Immature natural killer cell (primary cell): ENCODE measurements around the gene RYR3. TPM values are rescaled to one million over a fixed set of nuclear protein-coding genes. Genes with fewer than 3 reads are reported as not detected.

Experiments
- DNase-seq, 3 donors: peaks; one replicate each; pipeline ENCODE4 v3.0.0; 2022; ENCODE audit warnings: mixed read lengths in 1 of 3
- H3K27ac Mint-ChIP-seq, 6 donors: one replicate each; pipeline ENCODE4 v1.8.0; 2020; ENCODE audit warnings: mixed read lengths in 6 of 6, mild to moderate bottlenecking in 5 of 6, inconsistent platforms in 4 of 6, moderate library complexity in 3 of 6
- H3K27me3 Mint-ChIP-seq, 3 donors: one replicate each; pipeline ENCODE4 v1.8.0; 2020 to 2021; ENCODE audit warnings: low read depth in 3 of 3, mild to moderate bottlenecking in 3 of 3, mixed read lengths in 3 of 3, moderate library complexity in 3 of 3, inconsistent platforms in 1 of 3
- H3K36me3 Mint-ChIP-seq, 3 donors: one replicate each; pipeline ENCODE4 v1.8.0; 2020; ENCODE audit warnings: mixed read lengths in 3 of 3, inconsistent platforms in 2 of 3, mild to moderate bottlenecking in 2 of 3
- H3K4me1 Mint-ChIP-seq, 2 donors: one replicate each; pipeline ENCODE4 v1.8.0; 2020; ENCODE audit warnings: inconsistent platforms in 2 of 2, mild to moderate bottlenecking in 2 of 2, mixed read lengths in 2 of 2, moderate library complexity in 1 of 2
- H3K4me3 Mint-ChIP-seq, 5 donors: one replicate each; pipeline ENCODE4 v1.8.0; 2020; ENCODE audit warnings: mild to moderate bottlenecking in 5 of 5, mixed read lengths in 5 of 5, inconsistent platforms in 3 of 5, moderate library complexity in 3 of 5
- H3K9me3 Mint-ChIP-seq, 6 donors: one replicate each; pipeline ENCODE4 v1.8.0; 2020; ENCODE audit warnings: mild to moderate bottlenecking in 6 of 6, mixed read lengths in 6 of 6, inconsistent platforms in 4 of 6, moderate library complexity in 3 of 6
- polyA plus RNA-seq, 3 donors: library from polyadenylated mRNA; unstranded; fragments of 300-500 nt; fragmentation: Illumina TruSeq; gene quantifications; one replicate each; pipeline ENCODE4 v1.2.3, GENCODE V29; 2021

Gene RYR3
- polyA plus RNA-seq, 3 donors from 2014 or later: 0.11 to 0.14 TPM; not detected in 1

GRCh38 chr15:33377204-33377603 is 66.4 kb downstream of the RYR3 start:
- peaks cover 2 to 4% (median 2%) of the 10 kb centered on the region in 3 donors for H3K27me3 Mint-ChIP-seq
- DNase-seq: no peak
- H3K36me3 Mint-ChIP-seq: no peaks in the 10 kb centered on the region
- H3K27ac Mint-ChIP-seq: no peak overlapping the region
- no peak overlapping the region for H3K4me3 Mint-ChIP-seq
- no peaks in the 10 kb centered on the region for H3K4me1 Mint-ChIP-seq
- H3K9me3 Mint-ChIP-seq: peaks cover 0 to 5% (median 0%) of the 10 kb centered on the region in 6 donors

DNA sequence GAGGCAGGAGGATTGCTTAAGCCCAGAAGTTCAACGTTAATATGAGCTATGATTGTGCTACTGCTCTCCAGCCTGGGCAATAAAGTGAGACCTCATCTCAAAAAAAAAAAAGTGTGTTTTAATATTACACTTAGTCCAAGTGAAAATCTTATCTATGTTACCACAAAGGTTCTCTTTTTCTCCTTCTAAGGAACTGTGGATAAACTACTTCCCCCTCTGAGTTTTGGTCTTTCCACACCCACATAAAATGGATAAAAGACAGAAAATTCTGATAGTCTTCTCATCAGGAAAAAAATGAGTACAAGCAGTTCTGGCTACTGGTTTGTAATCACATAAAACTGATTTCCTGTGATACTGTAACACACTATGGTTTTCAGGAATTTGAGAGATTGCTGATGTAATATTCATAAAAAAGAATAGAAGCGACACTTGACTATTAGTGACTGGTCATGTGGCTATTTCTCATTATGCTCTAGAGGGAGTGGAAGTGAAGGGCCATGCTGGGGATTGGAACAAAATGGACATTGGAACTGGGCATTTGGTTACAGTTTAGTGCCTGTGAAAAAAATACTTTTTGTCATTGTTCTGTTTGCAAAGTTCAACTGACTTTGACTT is 68.2 kb downstream of the RYR3 start:
- H3K9me3 Mint-ChIP-seq: peaks cover 0 to 5% (median 0%) of the 10 kb centered on the region in 6 donors
- H3K4me1 Mint-ChIP-seq: no peaks in the 10 kb centered on the region
- DNase-seq: no peak
- H3K4me3 Mint-ChIP-seq: no peak overlapping the region
- no peaks in the 10 kb centered on the region for H3K36me3 Mint-ChIP-seq
- H3K27ac Mint-ChIP-seq: no peak overlapping the region
- peaks cover 0 to 4% (median 4%) of the 10 kb centered on the region in 3 donors for H3K27me3 Mint-ChIP-seq

- H3K4me3 Mint-ChIP-seq: no peak overlapping the region
- peaks cover 0 to 4% (median 2%) of the 10 kb centered on the region in 3 donors for H3K27me3 Mint-ChIP-seq
- peaks cover 0 to 5% (median 0%) of the 10 kb centered on the region in 6 donors for H3K9me3 Mint-ChIP-seq
- no peak for DNase-seq
- H3K36me3 Mint-ChIP-seq: no peaks in the 10 kb centered on the region
- H3K27ac Mint-ChIP-seq: no peak overlapping the region
- H3K4me1 Mint-ChIP-seq: no peaks in the 10 kb centered on the region
Observed at GRCh38 chr15:33380406-33380805, 69.6 kb downstream of the RYR3 start.

GRCh38 chr15:33382491-33382890 is 71.7 kb downstream of the RYR3 start:
- no peaks in the 10 kb centered on the region for H3K4me1 Mint-ChIP-seq
- H3K9me3 Mint-ChIP-seq: peaks cover 0 to 5% (median 0%) of the 10 kb centered on the region in 6 donors
- no peak overlapping the region for H3K27ac Mint-ChIP-seq
- peaks cover 0 to 4% (median 0%) of the 10 kb centered on the region in 3 donors for H3K27me3 Mint-ChIP-seq
- DNase-seq: no peak
- H3K4me3 Mint-ChIP-seq: no peak overlapping the region
- H3K36me3 Mint-ChIP-seq: no peaks in the 10 kb centered on the region

GRCh38 chr15:33384307-33384706 is 73.5 kb downstream of the RYR3 start:
- Mint-ChIP-seq H3K4me3 (no peak overlapping the region), H3K9me3 (peaks cover 0 to 5% (median 0%) of the 10 kb centered on the region in 6 donors)

GRCh38 chr15:33392453-33392852 is 81.7 kb downstream of the RYR3 start:
- Mint-ChIP-seq H3K9me3 (peaks cover 0 to 1% (median 0%) of the 10 kb centered on the region in 6 donors), H3K4me1 (peaks cover 4 to 10% of the 10 kb centered on the region in 2 donors), H3K36me3 (no peaks in the 10 kb centered on the region), H3K27me3 (peaks cover 0 to 5% (median 4%) of the 10 kb centered on the region in 3 donors), H3K27ac (no peak overlapping the region), H3K4me3 (no peak overlapping the region)
- no peak for DNase-seq

More at GRCh38 chr15:33384307-33384706, 73.5 kb downstream of the RYR3 start:
- Mint-ChIP-seq H3K27me3 (peaks cover 0 to 6% (median 0%) of the 10 kb centered on the region in 3 donors), H3K4me1 (no peaks in the 10 kb centered on the region), H3K36me3 (no peaks in the 10 kb centered on the region), H3K27ac (no peak overlapping the region)
- DNase-seq: no peak

GRCh38 chr15:33393546-33393945 is 82.8 kb downstream of the RYR3 start:
- Mint-ChIP-seq H3K27me3 (peaks cover 0 to 5% (median 4%) of the 10 kb centered on the region in 3 donors), H3K36me3 (no peaks in the 10 kb centered on the region), H3K9me3 (peaks cover 0 to 1% (median 0%) of the 10 kb centered on the region in 6 donors), H3K4me3 (no peak overlapping the region), H3K4me1 (peaks cover 4 to 10% of the 10 kb centered on the region in 2 donors), H3K27ac (no peak overlapping the region)
- no peak for DNase-seq

DNA sequence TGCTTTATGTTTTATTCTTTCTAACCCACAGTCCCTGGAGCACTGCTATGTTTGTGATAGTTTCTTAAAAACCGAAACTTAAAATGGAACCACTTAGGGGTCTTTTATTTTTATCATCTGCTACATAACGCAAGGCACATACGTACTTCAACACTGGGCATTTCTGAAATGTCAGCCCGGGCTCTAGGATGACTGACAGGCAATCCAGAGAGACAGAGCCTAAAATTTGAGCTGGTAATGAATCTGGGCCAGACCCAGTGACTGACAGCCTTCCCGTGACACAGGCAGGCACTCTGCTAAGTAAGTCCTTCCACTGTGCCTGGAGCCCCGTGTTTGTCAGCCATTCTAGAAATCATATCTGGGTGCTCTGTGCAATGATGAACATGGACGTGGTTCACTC is 84.6 kb downstream of the RYR3 start:
- H3K9me3 Mint-ChIP-seq: peaks cover 0 to 1% (median 0%) of the 10 kb centered on the region in 6 donors
- no peaks in the 10 kb centered on the region for H3K36me3 Mint-ChIP-seq
- peaks cover 4 to 10% of the 10 kb centered on the region in 2 donors for H3K4me1 Mint-ChIP-seq
- H3K4me3 Mint-ChIP-seq: no peak overlapping the region
- no peak for DNase-seq
- H3K27me3 Mint-ChIP-seq: peaks cover 0 to 5% (median 3%) of the 10 kb centered on the region in 3 donors
- H3K27ac Mint-ChIP-seq: no peak overlapping the region

- no peak overlapping the region for H3K27ac Mint-ChIP-seq
- peaks cover 0 to 5% (median 1%) of the 10 kb centered on the region in 3 donors for H3K27me3 Mint-ChIP-seq
- H3K4me1 Mint-ChIP-seq: peaks cover 4 to 10% of the 10 kb centered on the region in 2 donors
- H3K4me3 Mint-ChIP-seq: no peak overlapping the region
- H3K9me3 Mint-ChIP-seq: peaks cover 0 to 1% (median 0%) of the 10 kb centered on the region in 6 donors
- H3K36me3 Mint-ChIP-seq: no peaks in the 10 kb centered on the region
- DNase-seq: no peak
Observed at GRCh38 chr15:33395846-33396245, 85.1 kb downstream of the RYR3 start.

DNA sequence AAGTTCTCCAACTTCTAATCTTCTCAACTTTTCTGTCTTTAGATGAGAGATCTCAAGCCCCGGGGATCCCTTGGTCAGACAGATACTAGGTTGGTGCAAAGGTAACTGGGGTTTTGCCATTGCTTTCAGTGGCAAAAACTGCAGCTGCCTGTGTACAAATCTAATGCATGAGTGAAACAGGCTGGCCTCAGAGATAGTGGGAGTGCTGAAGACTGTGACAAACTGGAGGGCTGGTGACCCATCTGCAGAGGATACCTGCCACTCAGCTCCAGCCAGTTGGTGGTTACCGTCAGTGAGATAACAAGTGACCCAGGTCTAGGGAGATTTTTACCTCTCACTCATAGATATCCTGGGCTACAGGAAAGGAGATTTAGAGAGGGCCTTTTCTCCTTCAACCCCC is 85.7 kb downstream of the RYR3 start:
- H3K4me3 Mint-ChIP-seq: no peak overlapping the region
- H3K27me3 Mint-ChIP-seq: peaks cover 0 to 5% (median 1%) of the 10 kb centered on the region in 3 donors
- H3K27ac Mint-ChIP-seq: no peak overlapping the region
- H3K9me3 Mint-ChIP-seq: peaks cover 0 to 1% (median 0%) of the 10 kb centered on the region in 6 donors
- DNase-seq: no peak
- no peaks in the 10 kb centered on the region for H3K36me3 Mint-ChIP-seq
- H3K4me1 Mint-ChIP-seq: peaks cover 4 to 10% of the 10 kb centered on the region in 2 donors

- peaks cover 4 to 10% of the 10 kb centered on the region in 2 donors for H3K4me1 Mint-ChIP-seq
- peaks cover 0 to 5% (median 1%) of the 10 kb centered on the region in 3 donors for H3K27me3 Mint-ChIP-seq
- H3K36me3 Mint-ChIP-seq: no peaks in the 10 kb centered on the region
- no peak for DNase-seq
- H3K27ac Mint-ChIP-seq: no peak overlapping the region
- no peak overlapping the region for H3K4me3 Mint-ChIP-seq
- H3K9me3 Mint-ChIP-seq: no peaks in the 10 kb centered on the region
Observed at GRCh38 chr15:33398555-33398954, 87.8 kb downstream of the RYR3 start.

DNA sequence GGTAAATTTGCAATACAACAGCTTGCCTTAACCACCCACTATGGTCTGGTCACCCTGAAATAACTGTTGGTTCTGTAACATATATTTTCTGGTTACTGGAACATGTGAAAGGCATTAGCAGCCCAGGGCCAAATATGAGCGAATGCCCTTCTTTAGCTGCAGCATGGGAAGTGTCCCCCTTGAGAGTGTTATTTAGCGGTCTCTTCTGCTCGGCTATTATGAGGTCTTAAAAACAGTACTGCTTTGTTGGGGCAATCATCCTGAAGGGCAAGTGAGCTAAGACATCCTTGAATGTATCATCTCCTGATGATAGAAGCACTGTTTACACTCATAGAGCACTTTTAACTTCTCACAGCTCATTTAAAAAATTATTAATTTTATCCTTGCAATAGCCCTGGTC is 90.2 kb downstream of the RYR3 start:
- Mint-ChIP-seq H3K36me3 (no peaks in the 10 kb centered on the region), H3K9me3 (peaks cover 0 to 3% (median 0%) of the 10 kb centered on the region in 6 donors), H3K4me1 (peaks cover 4 to 7% of the 10 kb centered on the region in 2 donors), H3K27ac (no peak overlapping the region), H3K4me3 (no peak overlapping the region), H3K27me3 (peaks cover 0 to 4% (median 1%) of the 10 kb centered on the region in 3 donors)
- no peak for DNase-seq

DNA sequence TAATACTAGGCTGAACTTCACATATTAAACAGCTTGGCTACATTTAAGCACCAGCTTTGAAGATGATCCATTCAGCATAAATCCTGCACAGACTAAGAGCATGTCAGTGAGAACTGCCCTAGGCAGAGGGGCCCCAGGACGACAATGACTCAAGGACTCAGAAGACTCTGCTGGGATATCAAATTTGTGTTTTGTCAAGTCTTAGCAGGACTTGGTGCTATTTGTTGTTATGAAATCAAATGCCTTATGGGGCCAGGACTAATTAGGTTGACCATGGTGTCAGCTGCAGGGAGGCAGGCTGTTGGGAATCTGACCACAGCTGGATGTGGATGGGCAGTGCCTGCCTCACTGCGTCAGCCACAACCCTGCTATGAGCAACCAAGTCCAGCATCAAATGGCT is 91.8 kb downstream of the RYR3 start:
- Mint-ChIP-seq H3K4me3 (no peak overlapping the region), H3K27ac (no peak overlapping the region), H3K36me3 (no peaks in the 10 kb centered on the region), H3K4me1 (no peaks in the 10 kb centered on the region), H3K9me3 (peaks cover 0 to 4% (median 0%) of the 10 kb centered on the region in 6 donors), H3K27me3 (peaks cover 1 to 8% (median 2%) of the 10 kb centered on the region in 3 donors)
- DNase-seq: no peak

- no peaks in the 10 kb centered on the region for H3K36me3 Mint-ChIP-seq
- peaks cover 0 to 8% (median 2%) of the 10 kb centered on the region in 3 donors for H3K27me3 Mint-ChIP-seq
- H3K4me1 Mint-ChIP-seq: no peaks in the 10 kb centered on the region
- H3K9me3 Mint-ChIP-seq: peaks cover 0 to 4% (median 0%) of the 10 kb centered on the region in 6 donors
- H3K4me3 Mint-ChIP-seq: no peak overlapping the region
- no peak overlapping the region for H3K27ac Mint-ChIP-seq
- DNase-seq: no peak
Observed at GRCh38 chr15:33405096-33405495, 94.3 kb downstream of the RYR3 start.
